Duodenal mucosa (tissue), 2 donors: ENCODE results near the gene UBE2Q2.
"Not testable (repeated sequence)": the region's sequence is repeated elsewhere in the genome, so short reads cannot be mapped to it uniquely, and the experiment has no call there.

Experiments used
- H3K27ac ChIP-seq: one replicate; pipeline ENCODE4 v1.7.0; 2013; ENCODE audit warnings: low read depth, low read length
- H3K27me3 ChIP-seq, 2 donors: one replicate each; pipeline ENCODE4 v1.7.0; 2013; ENCODE audit warnings: low read length in 2 of 2, control low read depth in 1 of 2; ENCODE audit not compliant: insufficient read depth in 2 of 2, control insufficient read depth in 1 of 2
- H3K36me3 ChIP-seq, 2 donors: one replicate each; pipeline ENCODE4 v1.7.0; 2013; ENCODE audit warnings: low read length in 2 of 2, control low read depth in 1 of 2; ENCODE audit not compliant: insufficient read depth in 2 of 2, control insufficient read depth in 1 of 2
- H3K4me1 ChIP-seq, 2 donors: one replicate each; pipeline ENCODE4 v1.7.0; 2013; ENCODE audit warnings: low read length in 2 of 2, control low read depth in 1 of 2; ENCODE audit not compliant: insufficient read depth in 2 of 2, control insufficient read depth in 1 of 2
- H3K4me3 ChIP-seq, 2 donors: one replicate each; pipeline ENCODE4 v1.7.0; 2013; ENCODE audit warnings: low read length in 2 of 2, low read depth in 1 of 2
- H3K9ac ChIP-seq, 2 donors: one replicate each; pipeline ENCODE4 v1.7.0; 2013; ENCODE audit warnings: low read length in 2 of 2, low read depth in 1 of 2
- H3K9me3 ChIP-seq, 2 donors: one replicate each; pipeline ENCODE4 v1.7.0; 2013; ENCODE audit warnings: low read length in 2 of 2, control low read depth in 1 of 2; ENCODE audit not compliant: control insufficient read depth in 1 of 2

Gene UBE2Q2

DNA sequence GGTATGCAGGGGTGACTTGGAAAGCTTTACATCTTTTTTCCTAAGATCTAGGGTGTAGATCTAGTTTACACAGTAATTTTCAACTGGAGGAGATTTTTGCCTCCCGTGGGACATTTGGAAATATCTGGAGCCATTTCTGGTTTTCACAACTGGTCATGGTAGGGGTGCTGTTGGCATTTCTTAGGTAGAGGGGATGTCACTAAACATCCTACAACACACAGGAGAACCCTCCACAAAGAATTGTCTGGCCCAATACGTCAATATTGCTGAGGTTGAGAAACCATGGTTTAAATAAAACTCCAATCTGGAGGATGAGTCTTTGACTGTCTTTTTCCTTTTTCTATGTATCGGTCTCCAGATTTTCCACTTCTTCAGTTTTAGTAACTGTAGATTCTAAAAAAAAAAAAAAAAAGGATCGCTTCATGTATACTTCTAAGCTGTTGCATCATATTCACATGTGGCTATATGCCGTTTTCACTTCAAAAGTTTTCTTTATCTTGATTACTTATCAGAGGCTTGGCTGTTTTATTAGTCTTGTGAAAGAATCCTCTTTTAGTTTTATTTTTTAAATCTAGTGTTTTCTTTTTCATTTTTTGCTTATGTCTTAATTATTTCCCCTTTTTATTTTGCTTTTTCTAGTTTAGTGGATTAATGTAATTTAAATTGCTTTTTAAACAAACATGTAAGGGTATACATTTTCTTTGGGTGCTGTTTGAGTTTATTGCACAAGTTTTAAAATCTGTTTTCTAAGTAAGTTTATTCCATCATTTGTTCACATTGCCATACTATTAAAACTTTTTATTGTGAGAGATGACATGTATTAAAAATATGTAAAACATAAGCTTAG lies 21.2 kb downstream of the UBE2Q2 start:
- Histone ChIP-seq H3K9ac (no peak overlapping the region), H3K9me3 (no peaks in the 10 kb centered on the region), H3K4me1 (no peaks in the 10 kb centered on the region), H3K27me3 (no peaks in the 10 kb centered on the region), H3K36me3 (no peaks in the 10 kb centered on the region), H3K4me3 (no peak overlapping the region), H3K27ac (no peak overlapping the region)

DNA sequence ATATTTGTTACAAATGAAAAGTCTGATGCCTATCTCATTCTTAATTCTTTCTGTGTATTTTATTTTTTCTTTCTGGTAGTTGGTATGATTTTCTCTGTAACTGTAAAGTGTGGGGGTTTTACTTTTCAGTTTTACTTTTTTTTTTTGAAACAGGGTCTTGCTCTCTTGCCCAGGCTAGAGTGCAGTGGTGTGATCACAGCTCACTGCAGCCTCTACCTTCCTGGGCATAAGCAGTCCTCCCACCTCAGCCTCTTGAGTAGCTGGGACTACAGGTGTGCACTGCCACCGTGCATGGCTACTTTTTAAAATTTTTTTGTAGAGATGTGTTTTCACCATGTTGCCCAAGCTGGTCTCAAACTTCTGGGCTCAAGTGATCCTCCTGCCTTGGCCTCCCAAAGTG lies 22.8 kb downstream of the UBE2Q2 start:
- not testable (repeated sequence) for H3K4me1 ChIP-seq, H3K27ac ChIP-seq, H3K36me3 ChIP-seq, H3K4me3 ChIP-seq, H3K9me3 ChIP-seq, H3K27me3 ChIP-seq, H3K9ac ChIP-seq

GRCh38 chr15:75866916-75867315 lies 23.7 kb downstream of the UBE2Q2 start:
- no peaks in the 10 kb centered on the region for H3K36me3 ChIP-seq
- H3K4me1 ChIP-seq: no peaks in the 10 kb centered on the region
- no peak overlapping the region for H3K27ac ChIP-seq
- H3K9ac ChIP-seq: no peak overlapping the region
- H3K9me3 ChIP-seq: no peaks in the 10 kb centered on the region
- H3K27me3 ChIP-seq: no peaks in the 10 kb centered on the region
- no peak overlapping the region for H3K4me3 ChIP-seq

GRCh38 chr15:75867449-75867848 lies 24.2 kb downstream of the UBE2Q2 start:
- no peak overlapping the region for H3K27ac ChIP-seq

GRCh38 chr15:75868019-75868418 lies 24.8 kb downstream of the UBE2Q2 start:
- H3K27ac ChIP-seq: no peak overlapping the region

More at GRCh38 chr15:75867449-75867848, 24.2 kb downstream of the UBE2Q2 start:
- no peaks in the 10 kb centered on the region for H3K36me3 ChIP-seq
- H3K9ac ChIP-seq: no peak overlapping the region
- no peaks in the 10 kb centered on the region for H3K9me3 ChIP-seq
- H3K27me3 ChIP-seq: no peaks in the 10 kb centered on the region
- no peaks in the 10 kb centered on the region for H3K4me1 ChIP-seq
- H3K4me3 ChIP-seq: no peak overlapping the region

DNA sequence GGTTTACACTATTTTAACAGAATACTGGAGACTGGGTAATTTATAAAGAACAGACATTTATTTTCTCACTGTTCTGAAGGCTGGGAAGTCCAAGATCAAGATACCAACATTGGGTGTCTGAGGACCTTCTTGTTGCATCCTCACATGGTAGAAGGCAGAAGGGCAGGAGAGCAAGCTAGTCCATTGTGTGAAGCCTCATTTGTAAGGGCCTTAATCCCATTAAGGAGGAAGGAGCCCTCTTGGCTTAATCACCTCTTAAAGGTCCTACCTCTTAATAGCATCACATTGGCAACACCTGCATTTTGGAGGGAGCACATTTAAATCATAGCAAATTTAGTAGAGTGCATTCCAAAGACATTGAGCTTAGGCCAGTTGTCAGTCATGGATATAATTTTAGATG lies 26.2 kb downstream of the UBE2Q2 start:
- no peaks in the 10 kb centered on the region for H3K9me3 ChIP-seq
- H3K36me3 ChIP-seq: peaks cover 6 to 8% of the 10 kb centered on the region in 2 donors
- H3K27ac ChIP-seq: no peak overlapping the region
- H3K9ac ChIP-seq: no peak overlapping the region
- H3K4me3 ChIP-seq: no peak overlapping the region
- H3K27me3 ChIP-seq: no peaks in the 10 kb centered on the region
- no peaks in the 10 kb centered on the region for H3K4me1 ChIP-seq

More at GRCh38 chr15:75868019-75868418, 24.8 kb downstream of the UBE2Q2 start:
- H3K4me3 ChIP-seq: no peak overlapping the region
- no peaks in the 10 kb centered on the region for H3K4me1 ChIP-seq
- no peaks in the 10 kb centered on the region for H3K9me3 ChIP-seq
- no peaks in the 10 kb centered on the region for H3K27me3 ChIP-seq
- H3K9ac ChIP-seq: no peak overlapping the region
- no peaks in the 10 kb centered on the region for H3K36me3 ChIP-seq

DNA sequence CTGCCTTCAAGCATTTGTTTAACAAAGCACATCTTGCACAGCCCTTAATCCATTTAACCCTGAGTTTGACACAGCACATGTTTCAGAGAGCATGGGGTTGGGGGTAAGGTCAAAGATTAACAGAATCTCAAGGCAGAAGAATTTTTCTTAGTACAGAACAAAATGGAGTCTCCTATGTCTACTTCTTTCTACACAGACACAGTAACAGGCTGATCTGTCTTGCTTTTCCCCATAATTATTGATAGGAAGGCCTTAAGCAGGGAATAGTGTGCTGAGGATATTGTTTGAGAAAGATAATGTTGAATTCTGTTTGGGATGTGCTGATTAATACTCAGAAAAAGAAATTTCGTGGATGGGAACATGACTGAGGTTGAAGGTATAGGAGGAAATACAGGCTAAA lies 28.3 kb downstream of the UBE2Q2 start:
- H3K9ac ChIP-seq, H3K4me3 ChIP-seq, H3K27me3 ChIP-seq, H3K27ac ChIP-seq, H3K4me1 ChIP-seq, H3K36me3 ChIP-seq, H3K9me3 ChIP-seq: not testable (repeated sequence)

GRCh38 chr15:75872403-75872990 lies 29.2 kb downstream of the UBE2Q2 start:
- Histone ChIP-seq H3K36me3 (peaks cover 6 to 8% of the 10 kb centered on the region in 2 donors), H3K9ac (no peak overlapping the region), H3K9me3 (no peaks in the 10 kb centered on the region), H3K4me3 (no peak overlapping the region), H3K27me3 (no peaks in the 10 kb centered on the region), H3K27ac (no peak overlapping the region), H3K4me1 (no peaks in the 10 kb centered on the region)

DNA sequence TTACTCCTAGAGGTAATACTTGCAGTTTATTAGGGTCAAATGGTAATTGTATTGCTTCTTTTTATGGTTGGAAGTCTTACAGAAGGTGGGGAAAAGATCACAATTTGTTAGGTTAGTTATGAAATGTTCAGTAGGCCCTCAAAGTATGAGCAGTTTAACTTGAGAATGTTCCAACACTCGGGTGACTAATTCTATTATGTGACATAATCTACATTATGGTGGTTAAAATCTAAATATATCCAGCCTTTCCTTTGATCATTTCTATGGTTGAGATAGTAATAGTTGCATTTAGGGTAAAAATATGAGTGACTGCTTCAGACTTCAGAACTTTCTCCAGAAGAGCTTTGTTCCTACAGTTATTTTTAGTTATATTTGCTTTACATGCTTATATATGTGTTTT lies 40.8 kb downstream of the UBE2Q2 start:
- no peaks in the 10 kb centered on the region for H3K9me3 ChIP-seq
- no peak overlapping the region for H3K4me3 ChIP-seq
- no peak overlapping the region for H3K9ac ChIP-seq
- no peaks in the 10 kb centered on the region for H3K4me1 ChIP-seq
- H3K36me3 ChIP-seq: peaks cover 0 to 2% of the 10 kb centered on the region in 2 donors
- no peak overlapping the region for H3K27ac ChIP-seq
- no peaks in the 10 kb centered on the region for H3K27me3 ChIP-seq

- no peak overlapping the region for H3K4me3 ChIP-seq
- H3K36me3 ChIP-seq: no peaks in the 10 kb centered on the region
- no peaks in the 10 kb centered on the region for H3K9me3 ChIP-seq
- H3K27me3 ChIP-seq: no peaks in the 10 kb centered on the region
- H3K9ac ChIP-seq: no peak overlapping the region
- H3K4me1 ChIP-seq: no peaks in the 10 kb centered on the region
- no peak overlapping the region for H3K27ac ChIP-seq
These were observed 43.9 kb downstream of the UBE2Q2 start for GRCh38 chr15:75887178-75887577.
